SK-N-SH treated with all-trans-retinoic acid at 6 μM for 48 hours (cell line): ENCODE data around the gene TMEM50A.
"Not testable (repeated sequence)": the region's sequence is repeated elsewhere in the genome, so short reads cannot be mapped to it uniquely, and the experiment has no call there.

Source experiments
- BACH2 ChIP-seq: fragments of 250-450 bp; sonication (Bioruptor Pico); IDR thresholded peaks from 2 replicates; pipeline ENCODE4 v1.9.0; 2021; ENCODE audit warnings: mild to moderate bottlenecking, borderline replicate concordance
- OSR1 ChIP-seq: fragments of 250-450 bp; sonication (Bioruptor Pico); IDR thresholded peaks from 2 replicates; pipeline ENCODE4 v1.8.0; 2022; ENCODE audit warnings: moderate library complexity, mild to moderate bottlenecking, inconsistent platforms
- ZC3H10 ChIP-seq: fragments of 250-450 bp; sonication (Bioruptor Pico); IDR thresholded peaks from 2 replicates; pipeline ENCODE4 v1.5.1; 2021; ENCODE audit warnings: mild to moderate bottlenecking, moderate library complexity
- ZFP30 ChIP-seq: fragments of 450-650 bp; formaldehyde crosslinking; IDR thresholded peaks from 2 replicates; pipeline ENCODE4 v1.5.0; 2022; ENCODE audit warnings: mild to moderate bottlenecking, moderate library complexity

DNA sequence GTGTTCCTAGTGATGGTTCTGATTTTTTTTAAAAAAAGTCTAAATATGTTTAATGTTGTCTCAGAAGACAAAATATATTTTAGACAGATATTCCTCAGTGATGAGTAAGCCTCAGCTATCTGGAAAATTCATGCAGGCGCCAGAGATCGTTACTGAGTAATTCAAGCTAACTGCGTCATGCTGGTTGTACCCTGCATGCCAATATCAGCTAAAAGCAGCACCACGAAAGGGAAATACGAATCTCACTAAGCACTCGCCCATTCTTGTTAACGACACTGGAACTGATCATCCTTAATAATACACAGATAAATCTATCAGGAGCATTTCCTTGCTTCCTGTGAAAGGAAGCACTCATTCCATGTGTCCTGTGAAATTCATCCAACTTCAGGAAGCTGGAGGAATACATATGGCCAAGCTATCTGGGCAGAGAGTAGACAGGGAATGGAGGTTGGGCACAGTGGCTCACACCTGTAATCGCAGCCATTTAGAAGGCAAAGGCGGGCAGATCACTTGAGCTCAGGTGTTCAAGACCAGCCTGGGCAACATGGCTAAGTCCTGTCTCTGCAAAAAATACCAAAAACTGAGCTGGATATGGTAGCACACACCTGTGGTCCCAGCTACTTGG lies 17.7 kb upstream of the TMEM50A start:
- not testable (repeated sequence) for TF ChIP-seq BACH2 (CRISPR knock-in tag); ZC3H10 (CRISPR knock-in tag); OSR1 (CRISPR knock-in tag); ZFP30
